ENCODE results near the gene RNF207.

RNF207 gene

DNA sequence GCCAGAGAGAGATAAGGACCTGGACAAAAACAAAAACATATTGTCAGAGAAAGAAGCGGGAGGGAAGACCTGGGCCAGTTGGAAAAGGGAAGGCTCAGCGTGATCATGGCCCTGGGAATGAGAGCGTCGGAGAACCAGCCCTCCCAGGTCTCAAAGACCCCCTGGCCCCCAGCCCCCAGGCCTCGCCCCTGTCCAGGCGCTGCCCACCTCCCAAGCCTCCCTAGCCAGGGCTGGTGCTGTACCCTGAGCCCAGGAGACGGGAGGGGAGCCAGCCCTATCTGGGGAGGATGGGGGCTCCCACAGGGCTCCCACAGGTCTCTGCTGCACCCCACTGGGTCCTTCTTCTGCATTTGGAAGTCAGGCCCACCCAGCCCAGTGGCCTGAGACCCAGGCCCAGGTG lies 40.9 kb upstream of the RNF207 start:
- TF ChIP-seq, protein P1, sequence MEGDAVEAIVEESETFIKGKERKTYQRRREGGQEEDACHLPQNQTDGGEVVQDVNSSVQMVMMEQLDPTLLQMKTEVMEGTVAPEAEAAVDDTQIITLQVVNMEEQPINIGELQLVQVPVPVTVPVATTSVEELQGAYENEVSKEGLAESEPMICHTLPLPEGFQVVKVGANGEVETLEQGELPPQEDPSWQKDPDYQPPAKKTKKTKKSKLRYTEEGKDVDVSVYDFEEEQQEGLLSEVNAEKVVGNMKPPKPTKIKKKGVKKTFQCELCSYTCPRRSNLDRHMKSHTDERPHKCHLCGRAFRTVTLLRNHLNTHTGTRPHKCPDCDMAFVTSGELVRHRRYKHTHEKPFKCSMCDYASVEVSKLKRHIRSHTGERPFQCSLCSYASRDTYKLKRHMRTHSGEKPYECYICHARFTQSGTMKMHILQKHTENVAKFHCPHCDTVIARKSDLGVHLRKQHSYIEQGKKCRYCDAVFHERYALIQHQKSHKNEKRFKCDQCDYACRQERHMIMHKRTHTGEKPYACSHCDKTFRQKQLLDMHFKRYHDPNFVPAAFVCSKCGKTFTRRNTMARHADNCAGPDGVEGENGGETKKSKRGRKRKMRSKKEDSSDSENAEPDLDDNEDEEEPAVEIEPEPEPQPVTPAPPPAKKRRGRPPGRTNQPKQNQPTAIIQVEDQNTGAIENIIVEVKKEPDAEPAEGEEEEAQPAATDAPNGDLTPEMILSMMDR (conservative IDR thresholded peaks at IDR 0.05; ENCODE audit: low read depth, low read length) = no peak
- H3K79me2 ChIP-seq (ENCODE audit: insufficient read depth, low read depth) = no peaks in the 10 kb centered on the region
- H3K27me3 ChIP-seq (ENCODE audit: insufficient read depth, low read depth) = peaks cover 97% of the 10 kb centered on the region
- H3K4me1 ChIP-seq (ENCODE audit: low read depth, poor library complexity, severe bottlenecking) = no peaks in the 10 kb centered on the region
- H3K36me3 ChIP-seq (ENCODE audit: insufficient read depth) = no peaks in the 10 kb centered on the region
- H3K27ac ChIP-seq = no peak overlapping the region
- no peak overlapping the region for H2AFZ ChIP-seq (ENCODE audit: low read depth)
- no peak overlapping the region for H3K4me2 ChIP-seq
- H3K9ac ChIP-seq = no peak overlapping the region
- no peaks in the 10 kb centered on the region for H4K20me1 ChIP-seq (ENCODE audit: insufficient read depth)
- H3K4me3 ChIP-seq (IDR thresholded peaks at IDR 0.05; ENCODE audit: insufficient read depth, low read depth, low read length) = no peak overlapping the region

DNA sequence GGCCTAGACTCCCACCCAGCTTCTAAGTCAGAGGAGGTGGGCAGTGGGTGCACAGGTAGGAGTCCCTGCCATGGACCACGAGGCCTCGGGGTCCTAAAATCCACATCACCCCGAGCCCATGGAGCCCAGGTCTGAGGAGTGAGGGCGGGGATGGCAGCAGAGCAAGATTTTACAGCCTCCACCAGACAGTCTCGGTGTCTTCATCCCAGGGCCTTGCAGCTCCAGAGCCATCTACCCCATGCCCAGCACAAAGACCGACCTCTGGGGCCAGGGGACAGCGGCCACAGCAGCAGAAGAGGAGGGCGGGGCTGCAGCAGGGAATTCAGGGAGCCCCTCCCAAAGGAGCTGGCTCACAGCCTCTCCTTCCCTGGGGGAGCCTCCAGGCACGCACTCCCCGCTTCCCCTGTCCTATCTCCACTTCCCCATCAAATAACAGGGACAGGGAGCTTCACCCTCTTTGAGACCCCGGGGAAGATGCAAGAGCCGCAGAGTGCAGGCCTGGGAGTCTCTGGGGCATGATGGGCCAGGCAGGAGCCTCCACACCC lies 40.4 kb upstream of the RNF207 start:
- TF ChIP-seq, protein P1 (conservative IDR thresholded peaks at IDR 0.05; ENCODE audit: low read depth, low read length) = no peak
- Histone ChIP-seq H4K20me1 (ENCODE audit: insufficient read depth) (no peaks in the 10 kb centered on the region), H3K4me3 (IDR thresholded peaks at IDR 0.05; ENCODE audit: insufficient read depth, low read depth, low read length) (no peak overlapping the region), H2AFZ (ENCODE audit: low read depth) (no peak overlapping the region), H3K4me2 (no peak overlapping the region), H3K27ac (no peak overlapping the region), H3K9ac (no peak overlapping the region), H3K79me2 (ENCODE audit: insufficient read depth, low read depth) (no peaks in the 10 kb centered on the region), H3K4me1 (ENCODE audit: low read depth, poor library complexity, severe bottlenecking) (peaks cover 3% of the 10 kb centered on the region), H3K36me3 (ENCODE audit: insufficient read depth) (no peaks in the 10 kb centered on the region), H3K27me3 (ENCODE audit: insufficient read depth, low read depth) (peaks cover 99% of the 10 kb centered on the region)

DNA sequence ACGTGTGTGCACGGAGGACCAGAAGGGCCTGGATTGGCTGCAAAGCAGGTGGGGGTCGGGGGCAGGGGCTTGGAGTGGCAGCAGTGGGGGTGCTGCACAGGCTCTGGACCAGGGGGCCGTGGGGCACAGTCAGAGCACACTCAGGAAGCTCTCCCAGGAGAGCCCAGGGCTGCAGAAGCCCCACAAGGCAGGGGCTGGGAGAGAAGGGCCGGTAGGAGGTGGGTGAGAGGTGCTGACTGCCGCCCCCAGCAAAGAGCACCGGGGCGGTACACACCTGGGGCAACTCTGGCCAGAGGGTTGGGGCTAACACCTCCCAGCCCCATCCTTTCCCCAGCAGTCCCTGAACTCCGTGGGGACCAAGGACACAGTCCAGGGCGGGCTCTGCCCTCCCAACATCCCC lies 39.7 kb upstream of the RNF207 start:
- TF ChIP-seq, protein P1 (conservative IDR thresholded peaks at IDR 0.05; ENCODE audit: low read depth, low read length) = no peak
- Histone ChIP-seq H3K27me3 (ENCODE audit: insufficient read depth, low read depth) (peaks cover 99% of the 10 kb centered on the region), H3K36me3 (ENCODE audit: insufficient read depth) (no peaks in the 10 kb centered on the region), H3K4me2 (no peak overlapping the region), H4K20me1 (ENCODE audit: insufficient read depth) (no peaks in the 10 kb centered on the region), H3K4me3 (IDR thresholded peaks at IDR 0.05; ENCODE audit: insufficient read depth, low read depth, low read length) (no peak overlapping the region), H3K4me1 (ENCODE audit: low read depth, poor library complexity, severe bottlenecking) (peaks cover 8% of the 10 kb centered on the region), H3K27ac (no peak overlapping the region), H3K9ac (no peak overlapping the region), H2AFZ (ENCODE audit: low read depth) (no peak overlapping the region), H3K79me2 (ENCODE audit: insufficient read depth, low read depth) (no peaks in the 10 kb centered on the region)

DNA sequence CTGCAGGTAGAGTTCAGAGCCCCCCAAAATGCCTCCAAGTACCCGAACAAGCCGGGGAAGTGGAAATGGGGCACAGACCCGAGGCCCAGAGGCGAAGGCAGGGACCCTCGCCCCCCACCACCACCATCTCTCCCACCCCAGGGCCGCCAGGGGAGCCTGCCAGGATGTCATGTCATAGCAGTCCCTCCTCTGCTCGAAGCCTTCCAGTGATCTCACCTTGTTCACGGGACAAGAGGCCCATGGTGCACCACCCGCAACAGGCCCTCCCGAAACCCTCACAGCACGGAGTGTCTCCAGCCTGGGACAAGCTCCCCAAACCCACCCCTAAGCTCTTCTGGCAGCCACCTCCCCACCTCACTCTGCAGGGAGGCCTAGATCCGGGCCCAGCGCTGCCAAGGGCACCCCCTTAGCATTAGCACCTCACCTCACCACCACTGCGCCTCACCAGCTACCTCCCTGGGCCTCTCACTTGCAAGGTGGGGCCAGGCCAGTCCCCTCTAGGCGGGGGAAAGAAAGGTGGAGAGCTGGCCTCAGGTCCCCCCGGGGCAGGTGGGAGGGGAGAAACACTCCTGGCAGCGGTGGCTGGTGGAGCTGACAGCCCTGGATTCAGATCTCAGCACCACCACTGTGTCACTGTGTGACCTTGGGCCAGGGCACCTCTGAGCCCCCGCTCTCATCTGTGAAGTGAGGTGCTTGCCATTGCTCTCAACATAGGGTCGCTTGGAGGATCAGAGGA lies 39.1 kb upstream of the RNF207 start:
- TF ChIP-seq, protein P1 (conservative IDR thresholded peaks at IDR 0.05; ENCODE audit: low read depth, low read length) = no peak
- H4K20me1 ChIP-seq (ENCODE audit: insufficient read depth) = no peaks in the 10 kb centered on the region
- H3K27me3 ChIP-seq (ENCODE audit: insufficient read depth, low read depth) = peaks cover 98% of the 10 kb centered on the region
- peaks cover 8% of the 10 kb centered on the region for H3K4me1 ChIP-seq (ENCODE audit: low read depth, poor library complexity, severe bottlenecking)
- no peaks in the 10 kb centered on the region for H3K79me2 ChIP-seq (ENCODE audit: insufficient read depth, low read depth)
- no peaks in the 10 kb centered on the region for H3K36me3 ChIP-seq (ENCODE audit: insufficient read depth)
- H2AFZ ChIP-seq (ENCODE audit: low read depth) = no peak overlapping the region
- no peak overlapping the region for H3K27ac ChIP-seq
- H3K4me3 ChIP-seq (IDR thresholded peaks at IDR 0.05; ENCODE audit: insufficient read depth, low read depth, low read length) = no peak overlapping the region
- no peak overlapping the region for H3K4me2 ChIP-seq
- H3K9ac ChIP-seq = no peak overlapping the region
